HG02678 (cell line): ENCODE results near the gene TMEM87A.
"Not testable (repeated sequence)": the region's sequence is repeated elsewhere in the genome, so short reads cannot be mapped to it uniquely, and the experiment has no call there.

Experiments
- ATAC-seq: cut with Tn5 transposase; IDR thresholded peaks from one replicate; pipeline ENCODE4 v1.9.1; 2021; ENCODE audit warnings: mild to moderate bottlenecking, moderate library complexity; ENCODE audit not compliant: unreplicated experiment

Gene TMEM87A

DNA sequence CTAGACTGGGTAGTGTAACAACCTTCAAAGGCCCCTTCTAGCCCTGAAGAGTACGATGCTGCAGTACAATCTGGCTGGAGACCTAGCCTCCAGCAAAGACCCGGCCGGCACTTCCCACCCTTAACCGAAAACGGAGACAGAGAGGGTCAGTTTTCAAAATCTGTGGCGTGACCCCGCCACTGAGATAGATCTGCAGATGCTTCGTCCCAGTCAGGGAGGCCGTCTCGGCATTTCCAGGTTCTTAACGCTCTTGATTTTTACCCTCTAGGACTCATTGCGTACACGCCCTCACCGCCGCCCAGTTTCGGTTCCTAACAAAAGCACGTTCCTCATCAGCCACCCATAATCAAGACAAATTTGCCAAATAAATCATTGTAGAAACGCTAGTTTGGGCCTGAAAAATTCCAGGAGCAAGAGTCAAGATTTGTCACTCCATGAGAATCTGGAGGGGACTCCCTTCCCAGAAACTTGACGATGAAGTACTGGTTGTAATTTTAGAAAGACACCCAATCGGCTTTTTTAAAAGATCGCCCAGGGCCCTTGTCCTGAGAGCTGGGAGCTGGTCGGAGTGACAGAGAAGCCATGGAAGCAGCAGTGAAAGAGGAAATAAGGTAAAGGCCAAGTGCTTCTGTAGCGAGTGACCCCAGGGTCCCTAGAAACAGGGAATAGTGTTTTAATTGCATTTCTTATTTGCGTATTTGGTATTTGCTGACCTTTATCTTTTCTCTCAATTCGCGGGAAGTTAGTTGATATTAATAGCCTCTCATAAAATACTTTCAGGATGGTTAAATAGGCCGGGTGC is 868 bp upstream of the TMEM87A start:
- ATAC-seq = peak; percentile 20

DNA sequence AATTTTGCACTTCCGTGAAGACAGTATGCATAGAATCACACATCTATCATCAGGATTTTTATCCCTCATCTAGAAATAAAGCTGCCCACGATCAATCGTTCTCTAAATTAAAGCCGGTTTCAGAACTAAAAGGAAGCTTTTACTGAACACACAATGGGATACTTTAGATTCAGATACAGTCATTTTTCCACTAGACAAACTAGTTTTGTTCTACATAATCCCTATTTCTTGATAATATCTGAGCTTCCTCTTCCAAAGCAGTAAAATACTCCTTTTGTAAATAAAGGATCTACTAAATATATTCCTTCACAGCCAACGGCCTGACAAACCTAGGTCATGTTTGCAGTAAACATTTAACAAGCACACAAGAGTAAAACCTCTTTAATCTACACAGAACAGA is 2.2 kb downstream of the TMEM87A start:
- no peak for ATAC-seq

DNA sequence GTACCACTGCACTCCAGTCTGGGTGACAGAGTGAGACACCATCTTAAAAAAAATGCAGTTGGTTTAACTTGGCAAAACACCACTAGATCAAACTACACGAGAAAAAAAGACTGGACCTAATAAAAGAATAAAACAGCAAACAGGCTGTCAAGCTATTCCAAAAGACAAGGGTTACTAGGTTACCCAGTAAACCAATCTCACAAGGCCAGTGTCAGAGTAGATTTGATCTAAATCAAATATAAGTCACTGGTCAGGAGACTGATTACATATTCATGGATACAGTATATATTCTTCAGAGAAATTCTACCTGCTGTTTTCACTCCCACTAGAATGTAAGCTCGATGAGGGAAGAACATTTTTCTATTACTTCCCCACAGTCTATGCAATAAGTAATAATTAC is 2.7 kb downstream of the TMEM87A start:
- ATAC-seq = no peak

DNA sequence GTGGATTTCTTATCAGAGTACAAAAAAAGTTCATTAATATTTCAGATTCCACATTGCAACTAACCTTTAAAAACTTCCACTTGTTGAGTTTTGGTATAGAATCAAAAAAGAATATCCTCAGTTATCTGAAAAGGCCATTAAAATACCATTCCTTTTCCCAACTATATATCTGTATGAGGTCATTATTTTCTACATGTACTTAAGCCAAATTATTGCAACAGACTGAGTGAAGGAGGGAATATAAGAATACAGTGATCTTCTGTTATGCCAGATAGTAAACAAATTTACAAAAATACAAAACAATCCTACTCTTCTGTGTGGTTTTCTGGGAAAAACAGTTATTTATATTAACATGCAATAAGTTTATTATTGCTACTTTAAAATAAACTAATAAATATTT is 5.9 kb downstream of the TMEM87A start:
- ATAC-seq = no peak

DNA sequence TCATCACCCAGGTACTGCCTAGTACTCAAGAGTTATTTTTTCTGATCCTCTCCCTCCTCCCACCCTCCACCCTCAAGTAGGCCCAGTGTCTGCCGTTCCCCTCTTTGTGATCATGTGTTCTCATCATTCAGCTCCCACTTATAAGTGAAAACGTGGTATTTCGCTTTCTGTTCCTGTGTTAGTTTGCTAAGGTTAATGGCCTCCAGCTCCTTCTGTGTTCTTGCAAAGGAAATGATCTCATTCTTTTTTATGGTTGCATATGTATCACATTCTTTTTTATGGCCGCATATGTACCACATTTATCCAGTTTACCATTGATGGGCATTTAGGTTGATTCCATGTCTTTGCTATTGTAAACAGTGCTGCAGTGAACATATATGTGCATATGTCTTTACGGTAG is 8.4 kb downstream of the TMEM87A start:
- ATAC-seq = no peak

DNA sequence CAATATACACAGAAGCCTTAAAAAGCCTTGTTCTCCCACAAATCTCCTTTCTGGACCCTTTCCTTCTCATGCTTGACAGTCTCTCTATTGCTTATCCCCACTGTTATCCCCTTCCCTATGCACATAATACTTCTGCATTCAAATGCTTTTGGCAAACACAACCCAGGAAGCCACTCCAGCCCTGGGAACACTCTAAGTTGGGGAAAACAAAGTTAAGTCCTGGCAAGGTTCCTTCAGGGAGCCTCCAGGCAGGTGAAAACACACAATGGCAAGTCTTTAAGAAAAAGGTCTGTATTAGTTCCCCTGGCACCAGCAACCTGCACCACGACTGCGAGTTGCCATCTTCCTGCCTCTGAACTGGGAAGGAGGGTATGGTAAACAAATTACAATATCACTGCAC is 19.9 kb downstream of the TMEM87A start:
- ATAC-seq = no peak

DNA sequence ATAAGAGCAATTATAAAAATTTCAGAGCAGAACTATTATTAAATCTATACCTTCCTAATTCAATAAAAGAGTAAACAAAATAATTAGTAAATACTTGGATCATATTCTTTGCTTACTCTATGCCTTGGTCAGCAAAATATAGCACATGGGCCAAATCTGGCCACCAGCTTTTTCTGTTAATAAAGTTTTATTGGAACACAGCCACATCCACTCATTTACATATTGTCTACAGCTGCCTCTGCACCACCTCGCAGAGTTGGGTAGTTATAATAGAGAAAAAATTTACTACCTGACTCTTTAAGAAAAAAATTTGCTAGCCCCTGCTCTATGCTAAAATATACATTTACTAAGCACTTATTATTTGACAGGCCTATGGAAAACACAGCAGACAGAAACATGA is 32.4 kb downstream of the TMEM87A start:
- no peak for ATAC-seq

DNA sequence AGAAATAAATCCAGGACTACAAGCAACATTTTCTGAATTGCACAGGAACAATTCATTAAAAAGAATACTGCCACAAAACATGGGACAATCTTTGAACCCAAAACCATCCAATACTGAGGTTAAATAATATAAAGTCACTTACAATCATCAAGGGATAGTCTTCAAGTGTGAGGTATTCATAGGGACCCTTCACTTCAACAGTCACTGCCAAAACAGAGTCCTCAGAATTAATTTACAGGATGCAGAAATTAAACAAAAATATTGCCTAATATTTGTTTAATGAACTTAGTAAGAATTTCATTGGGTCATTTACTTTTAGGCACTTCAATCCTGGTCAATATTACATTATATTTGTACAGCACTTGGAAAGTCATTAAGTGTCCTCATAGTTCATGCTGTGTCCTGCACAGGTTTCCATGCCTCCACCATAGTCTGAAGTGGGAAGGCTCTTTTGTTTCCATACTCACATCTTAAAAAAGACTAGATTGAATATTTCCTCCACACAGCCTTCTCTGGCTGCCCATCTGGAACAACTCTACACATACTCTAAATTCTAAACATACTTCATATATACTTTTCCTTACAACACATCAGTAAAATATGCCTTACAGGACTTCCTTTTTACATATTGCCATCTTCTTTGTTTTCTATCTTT is 33.6 kb downstream of the TMEM87A start:
- ATAC-seq = no peak

DNA sequence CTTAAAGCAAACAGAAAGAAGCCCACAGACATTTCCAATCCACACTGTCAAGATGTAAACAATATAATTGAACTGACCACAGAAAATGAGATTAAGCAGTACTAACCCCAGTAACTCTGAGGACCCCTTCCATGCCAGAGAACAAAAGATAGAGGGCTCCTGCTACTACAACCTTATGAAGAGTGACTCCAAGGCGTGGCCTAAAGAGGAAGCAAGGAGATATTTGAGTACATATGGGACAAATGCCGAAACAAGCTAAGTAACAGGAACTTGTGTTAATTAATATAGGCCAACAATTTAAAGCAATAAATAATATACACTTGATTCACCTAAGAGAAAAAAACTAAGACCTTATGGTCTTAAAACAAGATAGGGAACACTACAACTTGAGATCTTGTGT is 40.1 kb downstream of the TMEM87A start:
- ATAC-seq = no peak

DNA sequence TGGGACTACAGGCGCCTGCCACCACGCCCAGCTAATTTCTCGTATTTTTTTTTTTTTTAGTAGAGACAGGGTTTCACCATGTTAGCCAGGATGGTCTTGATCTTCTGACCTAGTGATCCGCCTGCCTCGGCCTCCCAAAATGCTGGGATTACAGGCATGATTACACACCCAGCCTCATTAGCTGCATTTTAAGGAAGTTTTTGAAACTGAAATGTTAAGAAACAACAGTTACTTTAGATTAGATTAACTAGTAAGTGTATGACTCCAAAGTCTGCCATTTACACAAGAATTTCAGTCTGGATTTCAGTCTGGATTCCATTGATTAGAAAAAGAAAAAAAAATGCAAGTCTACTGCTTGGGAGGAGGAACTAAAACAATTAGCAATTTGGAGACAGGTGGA is 40.6 kb downstream of the TMEM87A start:
- no peak for ATAC-seq

DNA sequence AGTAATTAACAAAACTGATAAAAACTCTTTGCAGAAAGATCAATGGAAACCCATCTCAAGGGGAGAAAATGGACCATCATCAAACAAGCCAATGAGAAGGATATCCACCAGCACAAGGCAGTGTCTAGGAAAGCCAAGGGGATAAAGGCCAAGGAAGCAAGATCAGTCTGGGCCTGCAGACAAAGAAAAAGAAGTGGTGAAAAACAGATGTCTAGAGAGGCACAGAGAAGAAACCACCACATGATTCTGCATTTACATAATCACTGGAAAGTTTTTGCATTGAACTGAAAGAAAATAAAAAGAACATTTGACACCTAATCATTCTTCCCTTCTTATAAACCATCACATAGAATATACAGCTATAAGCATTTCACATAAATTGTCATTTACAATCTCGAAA is 42.1 kb downstream of the TMEM87A start:
- no peak for ATAC-seq

DNA sequence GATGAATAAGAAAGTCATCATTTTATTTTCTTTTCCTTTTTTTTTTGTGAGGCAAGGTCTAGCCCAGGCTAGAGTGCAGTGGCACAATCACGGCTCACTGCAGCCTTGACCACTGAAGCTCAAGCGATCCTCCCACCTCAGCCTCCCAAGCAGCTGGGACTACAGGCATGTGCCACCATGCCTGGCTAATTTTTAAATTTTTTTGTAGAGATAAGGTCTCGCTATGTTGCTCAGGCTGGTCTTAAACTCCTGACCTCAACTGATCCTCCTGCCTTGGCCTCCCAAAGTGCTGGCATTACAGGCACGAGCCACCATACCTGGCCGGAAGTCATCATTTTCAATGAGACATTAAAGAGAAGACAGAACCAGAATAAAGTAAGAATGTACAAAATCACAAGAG is 44.3 kb downstream of the TMEM87A start:
- not testable (repeated sequence) for ATAC-seq

DNA sequence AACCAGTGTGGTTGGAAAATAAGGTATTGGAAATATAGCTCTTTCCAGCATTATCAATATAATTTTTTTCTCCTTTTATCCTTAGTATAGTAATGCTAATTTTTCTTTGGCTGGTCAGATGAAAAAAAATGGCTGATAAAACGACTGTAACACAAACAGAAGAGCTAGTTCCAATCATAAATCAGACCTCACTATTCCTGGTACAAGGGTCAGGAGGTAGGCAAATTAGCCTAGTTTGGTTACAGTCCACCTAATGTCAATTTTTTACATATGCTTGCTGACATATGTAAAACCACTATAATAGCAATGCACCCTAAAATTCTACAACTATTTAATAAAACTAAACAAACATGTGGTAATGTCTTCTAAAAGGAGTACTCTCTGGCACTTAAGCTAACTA is 45.2 kb downstream of the TMEM87A start:
- no peak for ATAC-seq

DNA sequence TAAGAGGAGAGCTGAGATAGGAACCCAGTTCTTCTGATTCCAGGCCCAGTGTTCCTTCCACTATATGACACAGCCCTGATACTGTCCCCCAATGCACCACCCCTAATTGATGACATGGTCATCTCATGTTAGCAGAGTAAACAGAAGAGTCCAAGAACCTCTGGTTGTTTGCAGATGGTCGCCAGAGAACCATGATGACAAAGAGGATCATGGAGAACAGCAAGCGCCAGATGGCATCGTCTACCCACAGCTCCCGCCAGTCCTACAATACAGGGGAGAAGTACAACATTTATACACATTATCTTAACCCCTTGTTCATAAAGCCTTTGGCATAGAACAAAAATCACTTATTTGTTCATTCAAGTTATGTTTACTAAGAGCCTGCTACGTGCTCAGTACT is 46.6 kb downstream of the TMEM87A start:
- ATAC-seq = no peak

DNA sequence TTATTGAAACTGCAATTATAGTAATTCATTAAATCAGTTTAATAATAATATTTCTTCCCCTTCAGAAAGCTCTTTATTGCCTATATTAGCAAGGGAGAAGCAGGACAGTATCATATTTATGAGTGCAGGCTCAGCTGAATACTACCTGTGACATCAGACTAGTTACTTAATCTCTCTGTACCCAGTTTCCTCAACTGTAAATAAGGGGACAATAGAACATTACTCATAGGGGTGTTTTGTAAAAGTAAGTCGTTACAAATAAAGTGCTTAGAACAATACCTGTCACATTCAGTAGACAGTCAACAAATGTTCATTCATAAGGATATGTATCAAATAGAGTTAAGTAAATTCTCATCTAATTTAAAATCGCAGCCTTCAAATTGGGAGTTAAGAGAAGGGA is 53.0 kb downstream of the TMEM87A start:
- no peak for ATAC-seq

DNA sequence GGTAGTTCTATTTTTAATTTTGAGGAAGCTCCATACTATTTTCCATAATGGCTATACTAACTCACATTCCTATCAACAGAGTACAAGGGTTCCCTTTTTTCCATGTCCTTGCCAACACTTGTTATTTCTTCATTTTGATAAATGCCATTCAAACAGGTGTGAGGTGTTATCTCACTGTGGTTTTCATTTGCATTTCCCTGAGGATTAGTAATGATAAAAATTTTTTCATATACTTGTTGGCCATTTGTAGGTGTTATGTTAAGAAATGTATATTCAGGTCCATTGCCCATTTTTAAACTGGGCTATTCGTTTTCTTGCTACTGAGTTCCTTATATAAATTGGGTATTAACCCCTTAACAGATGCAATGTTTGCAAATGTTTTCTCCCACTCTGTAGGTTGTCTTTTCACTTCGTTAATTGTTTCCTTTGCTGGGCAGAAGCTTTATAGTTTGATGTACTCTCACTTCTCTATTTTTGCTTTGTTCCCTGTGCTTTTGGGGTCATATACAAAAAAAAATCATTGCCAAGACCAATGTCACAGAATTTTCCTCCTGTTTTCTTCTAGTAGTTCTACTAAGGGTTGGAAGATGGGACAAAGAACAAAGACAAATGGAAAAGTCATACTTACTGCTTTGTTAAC is 54.2 kb downstream of the TMEM87A start:
- ATAC-seq = no peak

DNA sequence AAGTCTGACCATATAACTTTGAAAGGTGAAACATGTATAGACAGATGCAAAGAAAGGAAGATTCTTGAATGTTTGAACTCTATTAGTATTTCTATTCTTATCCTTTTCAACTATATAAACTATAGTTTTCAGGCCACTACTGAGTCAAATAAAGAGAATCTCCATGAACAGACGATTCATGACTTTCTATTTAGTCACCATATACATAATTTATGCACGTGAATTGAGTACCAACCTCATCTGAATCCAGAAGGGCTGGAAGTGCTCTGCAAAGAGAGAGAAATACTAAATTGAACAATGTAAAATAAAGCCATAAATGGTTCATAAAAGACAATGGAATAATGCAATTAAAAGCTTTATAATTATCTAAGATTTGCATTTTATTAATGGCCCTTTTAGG is 55.7 kb downstream of the TMEM87A start:
- ATAC-seq = no peak

DNA sequence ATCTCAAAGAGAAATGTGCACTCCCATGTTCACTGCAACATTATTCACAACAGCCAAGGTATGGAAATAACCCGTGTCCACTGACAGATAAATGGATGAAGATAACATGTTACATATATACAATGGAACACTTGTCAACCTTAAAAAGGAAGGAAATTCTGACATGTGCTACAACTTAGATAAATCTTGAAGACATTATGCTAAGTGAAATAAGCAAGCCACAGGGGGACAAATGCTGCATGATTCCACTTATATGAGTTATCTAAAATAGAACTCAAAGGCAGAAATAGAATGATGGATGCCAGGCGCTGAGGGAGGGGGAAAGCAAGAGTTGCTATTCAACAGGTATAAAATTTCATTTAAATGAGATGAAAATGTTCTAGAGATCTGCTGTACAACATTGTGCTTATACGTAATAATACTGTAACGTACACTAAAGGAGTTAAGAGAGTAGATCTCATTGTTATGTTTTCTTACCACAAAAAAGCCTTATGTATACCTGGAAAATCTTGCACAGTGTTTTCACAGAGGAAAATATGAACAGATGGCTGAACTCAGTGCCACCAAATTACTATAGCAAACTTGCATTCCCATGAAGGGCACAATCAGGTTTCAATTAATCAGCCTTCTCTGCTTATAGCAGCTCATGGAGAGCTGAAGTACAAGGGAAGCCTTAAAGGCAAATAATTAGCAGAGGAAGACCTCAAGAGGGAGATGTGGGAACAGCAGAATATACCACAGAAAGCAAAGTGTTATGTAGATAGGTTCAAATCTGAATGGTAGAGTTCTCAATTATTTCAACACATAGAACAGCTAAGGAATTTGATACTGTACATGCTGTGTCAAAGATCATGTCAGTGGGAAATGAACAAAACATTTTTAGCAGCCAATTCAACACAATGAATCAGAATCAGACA is 57.1 kb downstream of the TMEM87A start:
- no peak for ATAC-seq

DNA sequence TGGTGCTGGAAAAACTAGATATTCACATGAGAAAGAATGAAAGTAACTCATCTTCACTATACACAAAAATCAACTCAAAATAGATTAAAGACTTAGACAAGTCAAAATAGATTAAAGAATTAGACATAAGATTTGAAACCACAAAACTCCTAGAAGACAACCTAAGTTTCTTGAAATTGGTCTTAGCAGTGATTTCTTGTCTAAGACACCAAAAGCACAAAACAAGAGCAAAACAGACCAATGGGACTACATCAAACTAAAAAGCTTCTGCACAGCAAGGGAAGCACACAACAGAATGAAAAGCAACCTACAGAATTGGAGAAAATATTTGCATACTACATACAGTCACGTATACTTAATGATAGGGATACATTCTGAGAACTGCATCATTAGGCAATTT is 58.6 kb downstream of the TMEM87A start:
- ATAC-seq = no peak

DNA sequence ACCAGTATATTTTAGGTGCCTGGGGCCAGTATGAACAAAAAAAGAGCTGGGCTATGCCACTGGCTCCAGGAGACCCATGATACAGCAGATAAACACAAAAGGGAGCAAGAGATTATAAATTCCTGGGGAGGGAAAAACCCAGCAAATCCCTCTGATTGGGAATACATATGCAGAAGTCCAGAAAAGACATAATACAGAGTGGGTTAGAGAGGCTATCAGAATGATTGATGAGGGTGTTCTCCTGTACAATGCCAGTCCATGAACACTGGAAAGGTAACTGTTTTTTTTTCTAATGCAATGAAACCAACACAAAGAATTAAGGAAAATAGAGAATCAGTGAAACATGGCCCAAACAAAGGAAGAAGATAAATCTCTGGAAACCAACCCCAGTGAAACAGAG is 59.7 kb downstream of the TMEM87A start:
- no peak for ATAC-seq

DNA sequence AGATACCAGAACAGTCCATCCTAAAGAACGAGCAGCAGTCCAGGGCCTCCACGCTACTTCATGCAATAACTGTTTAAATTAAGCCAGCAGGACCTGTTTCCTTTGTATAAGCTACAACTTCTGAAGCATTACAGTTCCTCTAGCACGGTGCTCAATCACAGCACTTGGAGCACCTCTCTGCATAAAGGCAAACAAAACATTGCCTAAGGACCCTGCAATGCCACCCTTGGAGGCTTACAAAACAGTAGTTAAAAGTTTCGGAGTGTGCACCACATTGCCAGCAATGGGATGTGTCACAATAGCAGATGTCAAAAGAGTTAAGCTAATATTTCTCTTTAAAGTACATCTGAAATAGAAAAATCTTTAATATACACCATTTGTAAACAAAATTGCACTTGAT is 62.5 kb downstream of the TMEM87A start:
- no peak for ATAC-seq
